ACHN (cell line): Measurements from ENCODE around the gene LIPG.

Experiments used
- DNase-seq: peaks from one replicate; pipeline ENCODE4 v3.0.0-alpha.2; 2015
- in situ Hi-C: cut with HindIII; loops from 2 replicates; pipeline ENCODE4 v1.10.0; 2017; ENCODE audit warnings: low sequenced_read_pairs, low pct_ligation_motif_present, low pct_unique_long_range_greater_than_20kb

LIPG gene

DNA sequence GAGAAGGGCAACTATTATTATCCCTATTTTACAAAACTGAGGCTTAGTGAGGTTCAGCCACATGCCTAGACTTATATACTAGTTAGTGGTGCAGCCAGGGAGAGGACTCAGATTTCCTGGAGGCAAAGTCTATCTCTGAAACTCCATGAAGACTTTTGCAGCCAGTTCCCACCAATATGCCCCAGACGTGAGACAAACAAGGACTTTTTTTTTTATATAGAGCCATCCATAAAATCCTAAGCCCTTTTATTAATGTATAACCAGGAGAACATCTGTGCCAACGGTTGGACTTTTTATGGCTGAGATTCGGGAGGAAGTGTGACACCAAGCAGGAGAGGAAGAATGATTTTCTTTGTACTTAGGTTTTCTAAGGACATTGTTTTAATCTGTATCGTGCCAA is 29.9 kb downstream of the LIPG start:
- in situ Hi-C loops, result no loop called here
- DNase-seq, result no peak

DNA sequence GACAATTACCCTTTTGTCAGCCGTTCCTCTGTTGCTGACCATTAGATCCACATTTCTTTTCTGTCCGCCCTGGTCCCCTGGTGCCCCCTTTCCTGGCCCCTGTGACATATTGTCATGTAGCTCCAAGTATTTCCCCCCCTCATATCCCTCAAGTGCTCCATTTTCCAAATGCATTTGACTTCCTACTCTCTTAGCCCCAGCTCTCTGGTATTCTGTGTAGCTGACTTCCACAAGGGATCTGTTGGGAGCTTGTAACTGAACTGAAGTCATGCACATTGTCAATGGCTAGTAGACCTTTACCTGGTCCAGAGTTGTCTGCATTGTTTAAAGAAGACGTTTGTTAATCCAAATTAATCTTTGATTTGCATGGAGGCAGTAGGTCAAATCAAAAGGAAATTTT is 34.8 kb downstream of the LIPG start:
- in situ Hi-C loops, result no loop called here

DNA sequence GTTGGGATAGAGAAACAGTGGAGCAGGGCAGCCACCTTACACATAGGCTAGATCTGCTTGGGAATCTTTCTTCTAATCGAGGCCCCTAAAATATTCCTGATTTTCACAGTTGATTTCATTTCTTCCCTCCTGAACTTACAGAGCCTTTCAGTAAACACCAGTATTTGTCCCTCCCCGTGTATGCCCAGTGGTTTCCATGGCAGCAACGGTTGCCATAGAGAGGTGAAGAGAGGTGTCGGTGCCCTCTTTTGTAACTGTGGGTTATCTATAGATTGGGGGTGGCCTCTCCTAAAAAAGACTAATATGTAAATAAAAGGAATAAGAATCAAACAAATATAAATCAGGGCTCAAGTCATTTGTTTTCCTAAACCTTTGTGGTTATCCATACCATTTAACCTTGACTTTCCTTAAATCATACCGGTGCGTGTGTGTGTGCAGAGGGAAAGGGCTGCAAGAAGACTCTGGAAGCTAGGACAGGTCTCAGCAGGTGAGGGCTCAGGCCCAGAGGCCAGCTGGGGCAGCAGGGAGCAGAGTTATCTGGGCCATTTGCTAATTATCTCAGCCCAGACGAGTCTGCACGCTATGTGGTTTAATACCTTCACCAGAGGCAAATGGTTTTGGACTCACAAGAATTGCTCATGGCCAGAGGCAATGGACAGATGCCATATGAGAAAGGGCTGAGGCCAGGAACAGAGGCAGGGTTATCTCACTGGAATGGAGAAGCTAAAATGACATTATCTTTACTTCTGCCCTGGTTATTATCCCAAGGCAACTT is 35.5 kb downstream of the LIPG start:
- in situ Hi-C loops, result no loop called here
- DNase-seq, result no peak

More for the DNA sequence above, 34.8 kb downstream of the LIPG start:
- DNase-seq, result no peak

DNA sequence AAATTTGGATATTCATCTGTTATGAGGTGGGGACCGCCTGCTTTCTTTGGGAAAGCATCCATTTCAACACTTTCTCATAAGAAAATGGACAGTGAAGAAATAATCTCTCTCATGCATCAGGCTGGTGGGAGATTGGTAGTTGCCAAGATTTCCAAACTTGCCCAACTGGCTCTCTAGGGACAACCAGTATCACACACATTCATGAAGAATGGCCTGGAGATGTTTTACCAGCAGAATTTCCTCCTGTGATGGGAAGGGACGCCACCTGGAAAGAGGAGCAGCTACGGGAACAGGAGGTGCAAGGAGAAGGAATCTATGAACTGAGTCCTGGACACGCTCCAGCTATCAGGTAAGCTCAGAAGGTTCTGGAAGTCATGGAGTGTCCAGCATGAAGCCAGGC is 39.4 kb downstream of the LIPG start:
- in situ Hi-C loops, result no loop called here
- no peak for DNase-seq

DNA sequence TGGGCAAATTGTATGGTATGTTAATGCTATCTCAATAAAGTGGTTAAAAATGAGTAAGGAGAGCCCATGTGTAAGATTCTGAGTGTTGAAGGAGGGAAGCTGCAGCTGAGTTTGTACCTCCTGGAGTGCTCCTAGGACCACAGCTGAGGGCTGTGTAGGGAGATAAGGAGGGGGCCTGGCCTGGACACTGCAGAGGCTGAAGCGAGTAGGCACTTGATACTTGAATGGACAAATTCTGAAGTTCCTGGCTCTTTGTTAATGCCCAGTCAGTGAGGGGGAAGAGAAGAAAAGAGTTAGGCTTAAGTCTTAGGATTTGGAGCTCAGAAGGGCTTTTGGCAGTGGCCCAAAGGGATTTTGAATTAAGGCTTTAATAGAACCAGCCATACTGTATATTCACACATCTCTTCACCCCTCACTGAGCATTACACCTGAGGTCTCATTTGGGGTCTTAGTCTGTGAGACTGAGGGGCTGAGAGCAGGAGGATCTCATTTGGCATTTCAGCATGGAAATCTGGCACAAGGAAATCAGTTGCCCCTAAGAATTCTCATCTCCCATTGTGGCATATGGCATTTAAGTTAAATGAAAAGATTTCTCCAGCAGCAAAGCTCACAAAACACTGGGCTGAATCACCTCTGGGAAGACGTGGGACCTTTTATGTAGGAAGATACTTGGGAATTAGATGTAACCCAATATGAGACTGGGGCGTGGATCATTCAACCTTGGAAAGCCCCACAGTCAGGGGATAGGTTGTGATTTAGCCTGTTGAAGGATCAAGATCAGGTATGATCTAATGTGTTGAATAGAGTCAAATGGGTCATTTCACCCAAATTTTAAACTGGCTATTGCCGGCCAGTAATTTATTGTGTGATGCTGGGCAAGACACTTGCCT is 46.8 kb downstream of the LIPG start:
- no peak for DNase-seq
- in situ Hi-C loops, result no loop called here

DNA sequence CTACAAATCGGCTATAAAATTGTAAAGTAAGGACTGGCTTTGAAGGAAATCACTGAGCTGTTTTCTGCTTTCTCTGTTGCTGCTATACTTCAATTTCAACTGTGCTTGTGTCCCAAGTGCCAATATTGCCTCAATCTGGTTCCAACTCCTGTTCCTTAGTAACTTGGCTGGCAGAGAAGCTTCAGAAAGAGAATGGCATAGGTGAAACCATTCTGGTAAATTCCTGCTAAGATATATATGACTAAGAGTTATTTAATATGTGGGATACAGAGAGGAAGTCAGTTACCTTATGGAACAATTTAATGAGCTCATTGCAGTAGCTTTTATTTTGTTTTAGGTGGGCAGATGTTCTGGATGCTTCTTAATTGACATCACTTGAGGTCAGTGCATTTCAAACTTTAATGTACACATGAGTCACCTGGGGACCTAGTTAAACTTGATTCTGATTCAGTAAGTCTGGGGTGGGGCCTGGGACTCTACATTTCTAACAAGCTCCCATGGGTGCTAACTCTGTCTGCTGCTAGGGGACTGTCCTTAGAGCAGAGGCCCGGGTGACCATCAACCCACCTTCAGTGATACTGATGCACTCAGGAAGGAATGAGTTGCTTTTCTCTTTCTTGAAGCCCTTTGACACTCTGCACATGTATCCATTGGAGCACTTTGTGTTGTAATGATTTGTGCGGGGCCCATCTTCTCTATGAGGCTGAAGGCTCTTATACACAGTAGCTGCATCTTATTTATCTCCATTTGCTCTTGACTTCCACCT is 47.6 kb downstream of the LIPG start:
- in situ Hi-C loops, result no loop called here
- no peak for DNase-seq

DNA sequence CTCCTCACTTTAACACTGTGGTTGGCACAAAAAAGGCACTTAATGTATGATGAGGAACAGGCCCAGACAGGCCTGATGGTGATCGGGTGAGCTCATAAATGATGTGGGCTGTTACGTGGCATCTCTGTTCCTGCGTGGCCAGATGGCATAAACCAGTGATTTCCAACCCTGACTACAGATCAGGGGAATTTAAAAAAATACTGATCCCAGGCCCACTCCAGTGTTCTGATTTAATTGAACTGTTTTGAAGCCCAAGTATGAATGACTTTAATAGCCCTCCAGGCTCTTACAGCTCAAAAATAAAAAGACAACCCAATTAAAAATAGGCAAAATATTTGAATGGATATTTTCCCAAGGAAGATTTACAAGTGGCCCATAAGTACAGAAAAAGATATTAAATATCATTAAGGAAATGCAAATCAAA is 48.2 kb downstream of the LIPG start:
- DNase-seq, result no peak
- in situ Hi-C loops, result no loop called here

DNA sequence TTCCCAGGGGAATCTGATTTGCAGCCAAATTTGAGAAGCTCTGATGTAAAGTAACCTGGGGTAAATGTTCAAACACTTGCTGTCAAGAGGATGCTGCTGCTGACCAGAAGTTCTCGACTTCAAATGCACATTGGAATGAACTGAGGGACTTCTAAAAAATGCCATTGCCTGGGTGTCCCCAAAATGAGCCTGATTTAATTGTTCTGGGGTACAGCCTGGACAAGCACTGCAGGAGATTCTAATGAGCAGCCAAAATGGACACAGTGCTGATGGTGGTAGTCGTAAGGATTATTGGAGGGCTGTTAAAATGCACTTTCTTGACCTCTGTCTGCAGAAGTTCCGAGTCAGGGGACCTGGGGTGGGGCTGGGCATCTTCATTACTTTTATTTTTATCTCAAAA is 49.5 kb downstream of the LIPG start:
- no peak for DNase-seq
- in situ Hi-C loops, result no loop called here

DNA sequence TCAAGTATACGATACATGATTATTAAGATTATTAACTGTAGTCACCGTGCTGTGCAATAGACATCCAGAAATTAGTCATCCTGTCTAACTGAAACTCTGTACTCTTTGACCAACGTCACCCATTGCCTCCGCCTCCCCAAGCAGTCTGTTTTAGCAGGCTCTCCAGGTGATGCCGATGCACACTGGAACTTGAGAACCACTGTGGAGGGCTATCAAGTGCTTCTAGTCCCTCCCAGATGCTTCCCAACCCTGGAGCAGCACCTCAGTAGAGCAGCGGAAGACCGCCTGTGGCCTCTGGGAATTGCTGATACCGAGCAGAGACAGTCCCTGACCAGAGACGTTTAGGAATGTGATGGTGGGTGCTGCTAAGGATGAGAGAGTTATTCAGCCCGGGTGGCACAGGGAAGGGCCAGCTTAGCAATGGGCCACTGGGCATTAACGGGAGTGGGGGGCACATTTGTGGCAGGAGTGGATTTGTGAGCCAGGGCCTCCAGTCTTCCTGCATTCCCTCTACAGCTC is 50.7 kb downstream of the LIPG start:
- DNase-seq, result no peak
- in situ Hi-C loops, result no loop called here

DNA sequence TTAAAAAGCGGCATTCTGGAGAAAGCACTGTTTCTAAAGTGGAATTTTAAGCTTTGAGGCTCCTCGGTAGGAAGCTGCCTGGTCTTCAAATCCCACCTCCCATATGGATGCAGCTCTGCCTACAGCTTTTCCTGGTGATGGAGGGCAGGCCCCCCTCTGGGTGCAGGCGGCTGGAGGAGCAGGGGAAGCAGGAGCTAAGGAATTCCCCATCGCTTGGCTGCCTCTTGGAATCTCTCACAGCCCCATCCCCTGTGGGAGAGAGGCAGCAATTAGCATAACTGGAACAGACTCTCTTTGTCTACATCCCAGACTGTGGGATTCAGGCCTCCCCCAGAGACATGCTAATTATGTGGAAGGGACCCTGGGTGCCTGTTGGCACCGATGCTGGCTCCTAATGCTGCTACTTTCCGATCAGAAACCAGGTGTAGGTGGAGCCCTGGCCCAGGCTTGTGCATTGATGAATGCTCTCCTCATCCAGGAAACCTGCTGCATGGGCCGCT is 51.3 kb downstream of the LIPG start:
- DNase-seq, result peak; percentile 7
- in situ Hi-C loops, result no loop called here

DNA sequence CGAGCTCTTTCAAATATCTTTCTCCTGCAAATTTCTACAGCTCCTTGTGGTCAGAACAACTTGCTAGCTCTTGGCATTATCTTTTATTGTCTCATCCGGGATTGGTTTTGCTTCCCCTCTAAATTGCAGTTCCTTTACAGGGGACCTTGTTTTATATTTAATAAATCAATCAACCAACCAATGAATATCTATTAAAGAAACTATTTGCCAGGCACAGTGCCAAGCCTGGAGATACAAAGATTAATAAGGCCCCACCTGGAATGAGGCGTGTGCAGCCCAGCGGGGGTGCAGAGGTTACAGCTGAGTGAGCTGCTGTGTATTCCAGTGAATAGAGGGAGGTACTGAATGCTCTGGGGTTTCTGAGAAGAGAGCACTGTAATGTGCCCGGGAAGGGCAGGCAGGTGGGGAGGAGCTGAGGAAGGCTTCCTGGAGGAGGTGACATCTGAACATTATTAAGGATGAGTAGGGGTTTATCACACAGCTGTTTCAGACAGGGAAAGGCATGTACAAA is 51.8 kb downstream of the LIPG start:
- in situ Hi-C loops, result no loop called here
- no peak for DNase-seq

DNA sequence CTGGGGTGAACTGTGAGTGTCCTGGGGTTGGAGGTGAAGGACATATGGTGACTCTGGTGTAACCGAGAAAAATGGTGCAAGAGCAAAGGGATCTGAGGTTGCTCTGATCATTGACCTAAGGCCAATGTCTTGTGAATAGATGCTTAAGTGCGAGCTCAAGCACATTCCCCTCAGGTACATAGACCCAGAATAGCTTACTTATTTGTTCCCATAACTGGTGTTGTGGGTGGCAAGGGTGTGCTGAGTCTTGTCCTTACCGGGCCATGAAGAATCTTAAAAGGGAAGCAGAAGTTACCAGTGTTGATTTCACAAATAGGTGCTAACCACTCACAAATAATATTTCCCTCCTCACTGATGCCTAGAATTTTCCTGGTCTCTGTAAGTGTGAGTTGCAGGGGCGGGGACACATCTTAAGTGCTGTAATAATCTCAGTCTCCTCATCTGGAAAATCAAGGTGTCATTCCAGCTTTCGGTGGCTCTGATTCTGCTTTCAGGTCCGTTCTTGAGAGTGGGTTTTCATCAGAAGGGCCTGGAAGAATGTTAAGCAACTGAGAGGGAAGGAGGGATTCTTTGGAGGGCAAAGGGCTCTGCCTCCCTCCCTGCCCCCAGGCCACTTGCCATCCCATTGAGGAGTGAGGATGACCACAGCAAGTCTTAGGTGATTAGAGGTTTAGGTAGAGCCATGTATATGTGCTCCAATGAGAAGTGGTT is 54.9 kb downstream of the LIPG start:
- no peak for DNase-seq

DNA sequence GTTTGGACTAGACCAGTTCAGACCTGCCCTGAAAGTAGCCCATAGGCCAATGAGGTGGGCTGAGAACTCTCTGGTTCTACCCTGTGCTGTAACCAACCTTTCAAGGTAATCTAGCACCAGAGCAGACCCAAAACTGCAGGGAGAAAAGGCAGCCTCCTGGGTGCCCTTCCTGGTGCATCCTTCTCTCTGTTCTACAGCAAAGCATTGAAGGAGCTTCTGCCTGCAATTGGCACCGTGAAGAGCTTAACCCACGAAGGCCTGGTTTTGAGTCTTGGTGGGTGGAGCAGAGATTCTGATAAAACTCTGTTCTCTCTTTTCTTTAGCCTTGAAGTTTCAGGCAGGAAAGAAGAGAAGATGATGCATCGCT is 55.5 kb downstream of the LIPG start:
- no peak for DNase-seq
- in situ Hi-C loops, result no loop called here

More for the DNA sequence above, 54.9 kb downstream of the LIPG start:
- in situ Hi-C loops, result no loop called here

DNA sequence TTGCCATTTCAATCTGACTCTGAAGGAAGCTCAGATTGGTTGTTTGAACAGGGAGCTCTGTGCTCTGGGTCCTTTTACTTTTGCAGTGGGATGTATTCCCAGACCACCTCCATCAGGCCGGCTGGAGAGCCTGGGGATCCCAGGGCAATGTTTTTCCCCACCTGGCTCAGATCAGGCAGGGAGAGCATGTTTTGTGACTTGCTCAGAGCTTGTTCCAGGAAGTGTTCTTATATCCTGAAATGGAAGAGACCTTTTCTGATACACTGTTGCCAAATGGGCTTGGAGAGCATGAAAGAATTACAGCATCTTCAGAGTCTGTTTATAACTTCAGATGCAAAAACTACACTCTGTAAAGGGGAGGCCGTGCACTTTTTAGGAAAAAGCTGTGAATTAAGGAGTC is 56.0 kb downstream of the LIPG start:
- no peak for DNase-seq
- in situ Hi-C loops, result no loop called here

DNA sequence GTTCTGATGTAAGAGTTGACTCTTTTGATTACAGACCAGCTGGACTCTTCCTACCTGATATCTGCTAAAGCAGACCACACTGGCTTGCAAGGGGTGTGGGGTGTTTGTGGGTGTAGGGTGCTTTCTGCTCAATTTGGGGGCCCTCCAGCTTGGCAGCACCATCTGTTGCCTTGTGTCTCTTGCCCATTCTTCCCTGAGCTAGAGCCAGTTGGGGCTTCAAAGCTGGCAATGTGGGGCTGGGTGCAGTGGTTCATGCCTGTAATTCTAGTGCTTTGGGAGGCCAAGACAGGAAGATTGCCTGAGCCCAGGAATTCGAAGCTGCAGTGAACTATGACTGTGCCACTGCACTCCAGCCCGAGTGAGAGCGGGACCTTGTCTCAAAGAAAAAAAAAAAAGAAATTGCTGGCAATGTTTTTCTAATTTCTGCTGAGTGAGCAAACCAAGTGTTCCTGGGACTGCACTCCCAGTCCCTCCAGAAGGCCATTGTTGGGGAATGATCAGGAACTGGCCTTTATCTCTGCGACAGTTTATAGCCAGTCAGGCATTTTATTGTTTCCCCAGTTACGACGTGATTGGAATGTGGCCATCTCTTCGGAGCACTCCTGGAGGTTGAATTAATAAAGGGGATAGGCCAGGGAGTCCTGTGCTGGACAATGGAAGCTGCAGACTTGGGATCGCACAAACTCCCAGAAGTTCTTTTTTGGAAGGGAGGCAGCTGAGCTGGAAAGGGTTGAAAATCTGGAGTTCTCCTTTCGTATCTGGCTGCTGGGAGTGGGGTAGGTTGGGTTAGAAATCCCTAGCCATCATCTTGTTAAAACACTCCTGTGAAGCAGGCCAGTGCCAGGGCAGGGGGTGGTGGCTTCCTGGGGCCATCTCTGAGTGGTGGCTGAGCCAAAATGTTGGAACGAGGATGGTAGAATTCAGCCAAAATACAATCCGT is 57.2 kb downstream of the LIPG start:
- DNase-seq, result no peak
- in situ Hi-C loops, result no loop called here

DNA sequence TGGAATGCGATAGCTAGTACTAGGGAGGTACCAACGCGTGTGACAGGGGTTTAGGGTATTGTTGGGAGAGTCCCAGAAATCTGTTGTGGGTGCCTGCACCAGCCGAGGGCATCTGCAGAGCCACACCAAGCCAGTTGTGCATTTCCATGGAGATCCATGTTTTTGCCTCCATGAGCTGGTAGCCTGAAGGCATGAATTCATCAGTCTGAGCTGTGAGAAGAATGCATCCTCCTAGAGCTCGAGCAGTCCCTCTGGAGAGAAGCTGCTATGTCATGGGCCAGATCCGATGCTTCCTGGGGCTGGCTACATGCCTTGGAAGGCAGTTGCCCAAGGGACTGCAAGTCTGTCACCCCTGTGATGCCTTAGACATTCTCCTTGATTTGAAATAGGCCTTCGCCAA is 57.9 kb downstream of the LIPG start:
- no peak for DNase-seq
- in situ Hi-C loops, result no loop called here

DNA sequence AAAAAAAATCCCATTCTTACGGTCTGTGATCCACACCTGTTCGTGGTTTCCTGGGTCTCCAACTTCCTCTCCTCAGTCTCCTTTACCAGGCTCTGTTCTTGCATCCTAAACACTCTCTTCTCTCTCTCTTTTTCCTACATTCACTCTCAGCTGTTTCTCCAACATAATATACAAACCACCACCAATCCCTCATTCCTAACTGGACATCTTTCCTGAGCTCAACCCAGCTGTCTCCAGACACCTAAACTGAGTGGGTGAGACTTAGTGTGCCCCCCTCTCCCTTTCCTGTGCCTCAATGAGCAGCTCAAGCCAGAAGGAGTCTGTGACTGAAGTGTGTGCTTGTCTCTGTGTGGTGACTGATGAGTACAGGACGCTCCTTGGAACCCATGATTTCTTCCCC is 59.4 kb downstream of the LIPG start:
- no peak for DNase-seq
- in situ Hi-C loops, result no loop called here
